HepG2 (cell line): ENCODE data around the gene ATG5. TPM values are rescaled to one million over a fixed set of nuclear protein-coding genes. Genes with fewer than 3 reads are reported as not detected.

Source experiments
- ATAC-seq: fragments of 200-7000 bp; cut with Tn5 transposase; 3 replicates; pipeline ENCODE4 v1.9.1; 2020; ENCODE audit warnings: mild to moderate bottlenecking, moderate library complexity
- BruUV-seq: library from RNA; stranded (reverse); fragments of 400-500 nt; replicated peaks from 2 replicates; lab custom pipeline; 2021; lab: Mats Ljungman, UMichigan
- CTCF ChIA-PET: fragments of 300-600 bp; formaldehyde crosslinking; extraction: SDS; loops from one replicate; lab custom pipeline; 2021; ENCODE audit warnings: low total read pairs, inconsistent platforms, low intra/inter-chr PET ratio; lab: Yijun Ruan, JAX
- POLR2A ChIA-PET: fragments of 350-600 bp; sonication (Branson Sonifier 250); formaldehyde crosslinking; loops from one replicate; lab custom pipeline; 2020; ENCODE audit warnings: antibody characterized with exemption, inconsistent platforms; lab: Yijun Ruan, JAX
- DNase-seq: peaks from one replicate; pipeline ENCODE4 v3.0.0-alpha.2; 2015; ENCODE audit warnings: low spot score
- FAIRE-seq: peaks from 3 replicates; lab custom pipeline; 2011; peaks lifted over from hg19 to GRCh38; lab: Jason Lieb, UNC
- H2AFZ ChIP-seq: one replicate; pipeline ENCODE4 v1.6.1; 2011; ENCODE audit warnings: low read length, inconsistent platforms
- H3K27ac ChIP-seq: fragments of 300-600 bp; 3 replicates; pipeline ENCODE4 v1.8.0; 2011; ENCODE audit warnings: mixed run types, mild to moderate bottlenecking, mixed read lengths, low read length, inconsistent platforms; ENCODE audit not compliant: insufficient read depth; ENCODE audit errors: extremely low read length
- H3K27me3 ChIP-seq, 2 experiments: fragments of 200-600 bp in 1 of 2; 2 replicates in 1 of 2; 3 replicates in 1 of 2; pipeline versions ENCODE4 v1.6.0 to v1.8.0; 2011; ENCODE audit warnings: low read length in 2 of 2, mild to moderate bottlenecking in 2 of 2, moderate library complexity in 2 of 2, inconsistent platforms in 1 of 2; ENCODE audit not compliant: insufficient read depth in 2 of 2, control insufficient read depth in 1 of 2
- H3K36me3 ChIP-seq, 2 experiments: fragments of 200-600 bp in 1 of 2; replicated peaks in 1 of 2; 2 replicates in 1 of 2; 3 replicates in 1 of 2; pipeline versions ENCODE4 v1.5.1 to v1.8.0; 2011; ENCODE audit warnings: low read length in 2 of 2, inconsistent platforms in 1 of 2; ENCODE audit not compliant: insufficient read depth in 2 of 2, control insufficient read depth in 1 of 2
- H3K4me1 ChIP-seq: 2 replicates; pipeline ENCODE4 v1.5.1; 2012; ENCODE audit warnings: low read length, inconsistent platforms; ENCODE audit not compliant: insufficient read depth
- H3K4me2 ChIP-seq: 2 replicates; pipeline ENCODE4 v1.6.0; 2011; ENCODE audit warnings: low read depth, low read length, inconsistent platforms
- H3K4me3 ChIP-seq, 3 experiments: fragments of 200-600 bp in 1 of 3; sonication (generic), shearing (Covaris generic) in 1 of 3; replicated peaks in 1 of 3; 2 replicates each; pipeline ENCODE4 v1.5.1; 2011 to 2016; ENCODE audit warnings: low read length in 3 of 3, inconsistent platforms in 2 of 3, low read depth in 2 of 3, mild to moderate bottlenecking in 2 of 3, control low read depth in 1 of 3, mixed read lengths in 1 of 3; ENCODE audit not compliant: insufficient read depth in 1 of 3
- H3K79me2 ChIP-seq: one replicate; pipeline ENCODE4 v1.6.1; 2011; ENCODE audit warnings: low read length, inconsistent platforms; ENCODE audit not compliant: insufficient read depth
- H3K9ac ChIP-seq: 2 replicates; pipeline ENCODE4 v1.6.0; 2011; ENCODE audit warnings: mild to moderate bottlenecking, low read depth, low read length, inconsistent platforms; ENCODE audit not compliant: insufficient read depth
- H3K9me3 ChIP-seq: 2 replicates; pipeline ENCODE4 v1.5.1; 2012; ENCODE audit warnings: mild to moderate bottlenecking, low read length
- H4K20me1 ChIP-seq: 2 replicates; pipeline ENCODE4 v1.6.0; 2011; ENCODE audit warnings: inconsistent platforms, mild to moderate bottlenecking, low read length, moderate library complexity; ENCODE audit not compliant: insufficient read depth
- CC2D1A ChIP-seq: sonication (generic); formaldehyde crosslinking; IDR thresholded peaks from 2 replicates; pipeline ENCODE4 v1.8.1; 2023; ENCODE audit warnings: mild to moderate bottlenecking, missing genetic modification reagents
- DPF2 ChIP-seq: sonication (generic); formaldehyde crosslinking; IDR thresholded peaks from 2 replicates; pipeline ENCODE4 v1.4.0; 2020; ENCODE audit warnings: mild to moderate bottlenecking, low read depth, missing genetic modification reagents, borderline replicate concordance
- EED ChIP-seq: sonication (generic); formaldehyde crosslinking; IDR thresholded peaks from 2 replicates; pipeline ENCODE4 v1.5.0; 2020; ENCODE audit warnings: mild to moderate bottlenecking, missing genetic modification reagents
- KDM3A ChIP-seq: IDR thresholded peaks from 2 replicates; pipeline ENCODE4 v1.6.1; 2018; ENCODE audit warnings: low read depth, missing compliant biosample characterization
- MBD4 ChIP-seq: IDR thresholded peaks from 2 replicates; pipeline ENCODE4 v1.6.1; 2012; ENCODE audit warnings: low read length, inconsistent platforms, borderline replicate concordance
- MIER2 ChIP-seq: IDR thresholded peaks from 2 replicates; pipeline ENCODE4 v1.6.1; 2016; ENCODE audit warnings: missing biosample characterization, missing genetic modification reagents
- PTBP1 ChIP-seq: fragments of 200-400 bp; formaldehyde crosslinking; IDR thresholded peaks from 2 replicates; pipeline ENCODE4 v1.6.1; 2018; ENCODE audit warnings: low read length, low read depth; ENCODE audit not compliant: poor library complexity, severe bottlenecking
- SIN3B ChIP-seq: fragments of 150-350 bp; IDR thresholded peaks from 2 replicates; pipeline ENCODE4 v1.6.1; 2014; ENCODE audit warnings: low read length
- TCF7L2 ChIP-seq: IDR thresholded peaks from 2 replicates; pipeline ENCODE4 v1.6.1; 2011; ENCODE audit warnings: mild to moderate bottlenecking, low read depth, low read length, moderate library complexity
- TSC22D2 ChIP-seq: sonication (generic); formaldehyde crosslinking; IDR thresholded peaks from 2 replicates; pipeline ENCODE4 v1.5.1; 2020; ENCODE audit warnings: missing genetic modification reagents, mild to moderate bottlenecking, borderline replicate concordance
- ZFAT ChIP-seq: sonication (generic); formaldehyde crosslinking; conservative IDR thresholded peaks from 2 replicates; pipeline ENCODE4 v1.8.1; 2023; ENCODE audit warnings: missing genetic modification reagents, inconsistent platforms
- ZNF33B ChIP-seq: sonication (generic); formaldehyde crosslinking; IDR thresholded peaks from 2 replicates; pipeline ENCODE4 v1.5.1; 2020; ENCODE audit warnings: mild to moderate bottlenecking, missing genetic modification reagents
- ZNF430 ChIP-seq: sonication (generic); formaldehyde crosslinking; IDR thresholded peaks from 2 replicates; pipeline ENCODE4 v1.9.0; 2021; ENCODE audit warnings: mild to moderate bottlenecking, missing genetic modification reagents
- ZNF558 ChIP-seq: sonication (generic); formaldehyde crosslinking; IDR thresholded peaks from 2 replicates; pipeline ENCODE4 v1.9.0; 2022; ENCODE audit warnings: mild to moderate bottlenecking, missing genetic modification reagents, borderline replicate concordance
- ZNF597 ChIP-seq: sonication (generic); formaldehyde crosslinking; IDR thresholded peaks from 2 replicates; pipeline ENCODE4 v1.5.0; 2020; ENCODE audit warnings: missing genetic modification reagents
- ZNF644 ChIP-seq: IDR thresholded peaks from 2 replicates; pipeline ENCODE4 v1.6.1; 2016; ENCODE audit warnings: low read depth
- ZNF746 ChIP-seq: sonication (generic); formaldehyde crosslinking; IDR thresholded peaks from 2 replicates; pipeline ENCODE4 v1.8.0; 2022; ENCODE audit warnings: mild to moderate bottlenecking, missing genetic modification reagents
- WGBS: methylation state at CpG from one replicate; pipeline ENCODE4 v1.1.6; 2017; ENCODE audit warnings: low lambda C conversion rate; 5-methylcytosine and 5-hydroxymethylcytosine counted together
- in situ Hi-C: cut with HindIII; loops from 2 replicates; pipeline ENCODE4 v1.10.0; 2017; ENCODE audit warnings: low pct_unique_long_range_greater_than_20kb; ENCODE audit not compliant: extremely low pct_ligation_motif_present
- intact Hi-C: fragments of 100-400 bp; cut with micrococcal nuclease; formaldehyde crosslinking; loops from one replicate; pipeline ENCODE4 v1.10.0; 2022; ENCODE audit not compliant: unreplicated experiment
- polyA plus RNA-seq, 8 experiments: library from polyadenylated mRNA; depleted of rRNA in 3 of 8; stranded (reverse) in 7 of 8; unstranded in 1 of 8; fragments of >200 nt; fragmentation: Illumina TruSeq in 4 of 8; extraction: Trizol in 4 of 8; gene quantifications; 2 replicates each; pipeline versions ENCODE4 v1.2.1 to v1.2.3, GENCODE V29; 2011 to 2016; ENCODE audit warnings: low read depth in 4 of 8, missing spikeins in 1 of 8, mixed read lengths in 1 of 8; ENCODE audit not compliant: insufficient read depth in 1 of 8
- total RNA-seq, 5 experiments: library from RNA; depleted of rRNA; stranded (reverse); fragments of >200 nt; fragmentation: Illumina TruSeq; extraction: Trizol; gene quantifications; 2 replicates each; pipeline ENCODE4 v1.2.3, GENCODE V29; 2016; ENCODE audit warnings: low read depth in 1 of 5
- TF ChIP-seq, protein P1 (sequence below): sonication (generic); formaldehyde crosslinking; IDR thresholded peaks from 2 replicates; pipeline ENCODE4 v1.4.0; 2020; ENCODE audit warnings: missing genetic modification reagents, mild to moderate bottlenecking, borderline replicate concordance
- TF ChIP-seq, protein P2 (sequence below): sonication (generic); formaldehyde crosslinking; IDR thresholded peaks from 2 replicates; pipeline ENCODE4 v1.4.0; 2020; ENCODE audit warnings: mild to moderate bottlenecking, missing genetic modification reagents

Gene ATG5
- total and polyA plus RNA-seq, 2 of the 13 experiments (the other 11 are each of a cell fraction or from before 2014, with no cell fraction given), result 21.3 to 48.0 TPM

- intact Hi-C loops, result no loop called here
- FAIRE-seq, result no peak
- Histone ChIP-seq H4K20me1 (no peaks in the 10 kb centered on the region), H3K4me1 (peaks cover 24% of the 10 kb centered on the region), H3K27me3 (no peaks in the 10 kb centered on the region; a peak in 2 of 5 replicates), H3K4me2 (no peak overlapping the region), H3K4me3 (no peak overlapping the region), H3K9me3 (no peaks in the 10 kb centered on the region), H3K9ac (no peak overlapping the region), H3K36me3 (no peaks in the 10 kb centered on the region), H3K79me2 (no peaks in the 10 kb centered on the region), H3K27ac (no peak overlapping the region), H2AFZ (no peak overlapping the region)
- 35% methylated on average over 3 of the region's 3 CpGs for WGBS
- ChIA-PET POLR2A (no interaction called here), CTCF (no interaction called here)
- no TSS peak for BruUV-seq
- peak; percentile 69 for DNase-seq
- in situ Hi-C loops, result no loop called here
- ATAC-seq, result peak; percentile 68
- no peak for TF ChIP-seq ZNF746 (CRISPR knock-in tag)
- TF ChIP-seq MBD4, result no peak
- TF ChIP-seq TSC22D2 (CRISPR knock-in tag), result no peak
- TF ChIP-seq ZNF644, result peak; percentile 95
- TF ChIP-seq, protein P1, sequence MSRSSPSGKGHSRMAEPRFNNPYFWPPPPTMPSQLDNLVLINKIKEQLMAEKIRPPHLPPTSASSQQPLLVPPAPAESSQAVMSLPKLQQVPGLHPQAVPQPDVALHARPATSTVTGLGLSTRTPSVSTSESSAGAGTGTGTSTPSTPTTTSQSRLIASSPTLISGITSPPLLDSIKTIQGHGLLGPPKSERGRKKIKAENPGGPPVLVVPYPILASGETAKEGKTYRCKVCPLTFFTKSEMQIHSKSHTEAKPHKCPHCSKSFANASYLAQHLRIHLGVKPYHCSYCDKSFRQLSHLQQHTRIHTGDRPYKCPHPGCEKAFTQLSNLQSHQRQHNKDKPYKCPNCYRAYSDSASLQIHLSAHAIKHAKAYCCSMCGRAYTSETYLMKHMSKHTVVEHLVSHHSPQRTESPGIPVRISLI (CRISPR knock-in tag), result no peak
- TF ChIP-seq ZFAT, result no peak
- TF ChIP-seq ZNF597 (CRISPR knock-in tag), result no peak
- no peak for TF ChIP-seq ZNF558 (CRISPR knock-in tag)
- TF ChIP-seq EED, result no peak
- peak; percentile 64; the same call in 1 of the 2 replicates for TF ChIP-seq MIER2 (CRISPR knock-in tag)
- TF ChIP-seq TCF7L2, result no peak
- TF ChIP-seq SIN3B, result no peak
- TF ChIP-seq, protein P2, sequence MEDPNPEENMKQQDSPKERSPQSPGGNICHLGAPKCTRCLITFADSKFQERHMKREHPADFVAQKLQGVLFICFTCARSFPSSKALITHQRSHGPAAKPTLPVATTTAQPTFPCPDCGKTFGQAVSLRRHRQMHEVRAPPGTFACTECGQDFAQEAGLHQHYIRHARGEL, result no peak
- TF ChIP-seq KDM3A, result no peak
- no peak for TF ChIP-seq CC2D1A (CRISPR knock-in tag)
- TF ChIP-seq ZNF430 (CRISPR knock-in tag), result no peak
- TF ChIP-seq ZNF33B (CRISPR knock-in tag), result no peak
- no peak for TF ChIP-seq PTBP1
- no peak for TF ChIP-seq DPF2 (CRISPR knock-in tag)
Observed at GRCh38 chr6:106165885-106166485, 159.6 kb downstream of the ATG5 start.
